ENCODE data around the gene RBL1. TPM values are rescaled to one million over a fixed set of nuclear protein-coding genes. Genes with fewer than 3 reads are reported as not detected.

Gene RBL1
- total RNA-seq, 1 donor from 2014 or later, result 7.6 TPM

GRCh38 chr20:36975099-36975818 is 120.5 kb downstream of the RBL1 start:
- Histone ChIP-seq H3K27ac (no peak overlapping the region), H3K9me3 (no peaks in the 10 kb centered on the region), H3K4me3 (no peak overlapping the region), H3K36me3 (no peaks in the 10 kb centered on the region), H3K4me1 (no peaks in the 10 kb centered on the region), H3K27me3 (ENCODE audit: low read depth) (no peaks in the 10 kb centered on the region)
- intact Hi-C loops (cut with DNase I), result no loop called here
- TF ChIP-seq CTCF (IDR thresholded peaks at IDR 0.05), result no peak
- ATAC-seq (peak in 1 of 2 donors; percentile 29), DNase-seq (no peak)

DNA sequence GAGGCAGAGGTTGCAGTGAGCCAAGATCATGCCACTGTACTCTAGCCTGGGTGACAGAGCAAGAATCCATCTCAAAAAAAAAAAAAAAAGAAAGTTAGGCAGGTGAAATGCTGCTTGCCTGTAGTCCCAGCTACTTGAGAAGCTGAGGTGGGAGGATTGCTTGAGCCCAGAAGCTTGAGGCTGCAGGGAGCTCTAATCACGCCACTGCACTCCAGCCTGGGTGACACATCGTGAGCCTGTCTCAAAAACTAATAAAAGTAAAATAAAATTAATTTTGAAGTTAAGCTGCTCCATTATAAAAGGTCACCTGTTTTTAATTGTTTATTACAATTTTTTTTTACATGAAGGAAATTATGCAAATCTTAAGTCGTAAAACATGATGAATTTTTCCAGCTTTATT is 121.1 kb downstream of the RBL1 start:
- no peaks in the 10 kb centered on the region for H3K9me3 ChIP-seq
- no peaks in the 10 kb centered on the region for H3K27me3 ChIP-seq (ENCODE audit: low read depth)
- DNase-seq (no peak), ATAC-seq (no peak)
- no peak for TF ChIP-seq CTCF (IDR thresholded peaks at IDR 0.05)
- peaks cover 4% of the 10 kb centered on the region for H3K4me1 ChIP-seq
- H3K36me3 ChIP-seq, result no peaks in the 10 kb centered on the region
- no peak overlapping the region for H3K27ac ChIP-seq
- no peak overlapping the region for H3K4me3 ChIP-seq
- intact Hi-C loops (cut with DNase I), result no loop called here

DNA sequence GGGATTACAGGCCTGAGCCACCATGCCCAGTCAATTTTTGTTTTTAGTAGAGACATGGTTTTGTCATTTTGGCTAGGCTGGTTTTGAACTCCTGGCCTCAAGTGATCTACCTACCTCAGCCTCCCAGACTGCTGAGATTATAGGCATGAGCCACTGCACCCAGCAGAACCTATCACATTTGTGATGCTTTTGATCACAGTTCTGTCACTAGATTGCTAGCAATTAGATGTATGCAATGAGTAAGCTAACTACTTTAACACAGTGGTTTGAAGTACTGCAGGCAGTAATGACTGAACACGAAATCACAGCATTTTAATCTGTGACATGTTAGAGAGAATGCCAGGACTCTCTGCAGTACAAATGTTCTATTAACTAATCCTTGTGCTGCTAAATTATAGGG is 124.7 kb downstream of the RBL1 start:
- Histone ChIP-seq H3K36me3 (no peaks in the 10 kb centered on the region), H3K9me3 (no peaks in the 10 kb centered on the region), H3K27me3 (ENCODE audit: low read depth) (no peaks in the 10 kb centered on the region), H3K27ac (no peak overlapping the region), H3K4me1 (peaks cover 15% of the 10 kb centered on the region), H3K4me3 (no peak overlapping the region)
- intact Hi-C loops (cut with DNase I), result no loop called here
- no peak for TF ChIP-seq CTCF (IDR thresholded peaks at IDR 0.05)
- DNase-seq (no peak), ATAC-seq (no peak)

DNA sequence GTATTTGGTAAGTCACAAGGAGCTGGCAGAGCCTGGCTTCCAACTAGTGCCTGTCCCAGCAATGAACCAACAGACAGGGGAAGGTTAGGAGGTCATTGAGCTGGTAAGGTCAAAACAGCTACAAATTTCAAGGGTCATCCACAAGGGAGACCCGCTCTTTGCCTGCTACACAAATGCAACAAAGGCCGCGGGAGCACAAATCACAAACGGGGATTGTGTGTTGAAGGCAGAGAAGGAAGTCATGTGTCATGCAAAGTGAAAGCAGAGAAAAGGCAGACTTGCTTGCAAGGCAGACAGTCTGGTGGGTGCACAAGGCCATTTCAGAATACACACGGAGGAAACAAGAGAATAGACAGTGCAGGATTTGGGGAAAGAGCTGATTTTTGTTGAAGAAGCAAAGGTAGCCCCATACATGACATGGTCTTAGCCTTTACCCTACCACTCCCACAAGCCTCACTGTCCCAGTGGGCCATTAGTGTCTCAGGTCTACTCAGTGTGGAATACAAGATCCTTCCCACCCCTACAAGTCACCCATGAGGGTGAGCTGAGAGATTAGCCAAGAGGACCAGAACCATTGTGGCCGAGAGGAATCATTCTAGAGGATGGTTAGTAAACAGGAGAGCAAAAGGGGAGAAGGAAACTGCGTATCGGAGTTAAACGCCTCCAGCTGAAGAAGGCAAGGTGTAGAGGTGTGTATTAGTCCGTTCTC is 126.2 kb downstream of the RBL1 start:
- Histone ChIP-seq H3K4me1 (peaks cover 15% of the 10 kb centered on the region), H3K9me3 (no peaks in the 10 kb centered on the region), H3K36me3 (no peaks in the 10 kb centered on the region), H3K4me3 (no peak overlapping the region), H3K27ac (peak overlapping the region; percentile 62), H3K27me3 (ENCODE audit: low read depth) (no peaks in the 10 kb centered on the region)
- ATAC-seq (peak; percentile 26 to 60), DNase-seq (no peak)
- intact Hi-C loops (cut with DNase I), result no loop called here
- TF ChIP-seq CTCF (IDR thresholded peaks at IDR 0.05), result no peak

DNA sequence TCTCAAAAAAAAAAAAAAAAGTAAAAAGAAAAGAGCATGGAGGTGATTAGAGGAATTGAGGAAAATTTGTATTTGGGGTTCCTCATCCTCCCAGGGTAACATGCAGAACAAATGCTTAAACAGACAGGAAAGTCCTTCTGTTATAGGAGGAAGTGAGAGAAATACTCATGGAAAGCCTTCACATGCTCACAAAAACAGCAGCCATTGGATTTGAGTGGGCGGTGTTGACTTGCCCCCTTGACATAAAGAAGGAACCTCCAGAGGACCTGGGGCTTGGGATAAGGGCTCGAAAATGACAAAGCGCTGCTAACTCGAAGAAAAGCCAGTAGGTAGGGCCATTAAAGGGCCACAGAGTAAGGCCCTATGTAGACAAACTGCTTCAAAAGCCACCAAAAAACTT is 126.7 kb downstream of the RBL1 start:
- Histone ChIP-seq H3K9me3 (no peaks in the 10 kb centered on the region), H3K27ac (peak overlapping the region; percentile 62), H3K36me3 (no peaks in the 10 kb centered on the region), H3K4me1 (peaks cover 15% of the 10 kb centered on the region), H3K4me3 (no peak overlapping the region), H3K27me3 (ENCODE audit: low read depth) (no peaks in the 10 kb centered on the region)
- no peak for DNase-seq
- ATAC-seq, result peak; percentile 29 to 49
- TF ChIP-seq CTCF (IDR thresholded peaks at IDR 0.05), result no peak
- intact Hi-C loops (cut with DNase I), result no loop called here
